K562 (cell line): ENCODE measurements around the gene GHRL. TPM values are rescaled to one million over a fixed set of nuclear protein-coding genes. Genes with fewer than 3 reads are reported as not detected.

Source experiments
- ATAC-seq: fragments of 200-7000 bp; cut with Tn5 transposase; 3 replicates; pipeline ENCODE4 v1.9.1; 2020; ENCODE audit warnings: moderate library complexity
- BruUV-seq: library from RNA; stranded (reverse); fragments of 400-500 nt; replicated peaks from 2 replicates; lab custom pipeline; 2021; lab: Mats Ljungman, UMichigan
- CTCF ChIA-PET: fragments of 300-600 bp; formaldehyde crosslinking; extraction: SDS; loops from one replicate; lab custom pipeline; 2021; ENCODE audit warnings: low intra/inter-chr PET ratio; lab: Yijun Ruan, JAX
- POLR2A ChIA-PET: fragments of 300-600, 350-650 bp; sonication (Branson Sonifier 250); formaldehyde crosslinking; extraction: SDS; loops from one replicate; lab custom pipeline; 2021; ENCODE audit warnings: antibody characterized with exemption, inconsistent platforms; lab: Yijun Ruan, JAX
- DNase-seq, 4 experiments: peaks; one replicate each; pipeline versions ENCODE4 v3.0.0 to v3.0.0-alpha.2; 2011 to 2018; ENCODE audit warnings: low spot score in 3 of 4, mixed read lengths in 3 of 4; ENCODE audit errors: extremely low read depth in 1 of 4
- FAIRE-seq: peaks from 2 replicates; lab custom pipeline; 2011; peaks lifted over from hg19 to GRCh38; lab: Jason Lieb, UNC
- H2AFZ ChIP-seq: 2 replicates; pipeline ENCODE4 v1.6.0; 2011; ENCODE audit warnings: low read depth, low read length, control low read depth, inconsistent platforms
- H3K27ac ChIP-seq: fragments of 200-600 bp; 3 replicates; pipeline ENCODE4 v1.8.0; 2011; ENCODE audit warnings: low read depth, mild to moderate bottlenecking, control low read depth, inconsistent platforms, low read length, moderate library complexity, mixed read lengths; ENCODE audit errors: extremely low read depth
- H3K27me3 ChIP-seq, 2 experiments: fragments of 300-600 bp in 1 of 2; 2 replicates in 1 of 2; 3 replicates in 1 of 2; pipeline versions ENCODE4 v1.6.0 to v1.8.0; 2011; ENCODE audit warnings: inconsistent platforms in 2 of 2, low read length in 2 of 2, mild to moderate bottlenecking in 1 of 2, mixed read lengths in 1 of 2, moderate library complexity in 1 of 2; ENCODE audit not compliant: control insufficient read depth in 2 of 2, insufficient read depth in 2 of 2
- H3K36me3 ChIP-seq: fragments of 300-600 bp; 3 replicates; pipeline ENCODE4 v1.8.0; 2011; ENCODE audit warnings: mild to moderate bottlenecking, low read length, inconsistent platforms; ENCODE audit not compliant: control insufficient read depth, insufficient read depth
- H3K4me1 ChIP-seq, 2 experiments: fragments of 200-600 bp in 1 of 2; replicated peaks in 1 of 2; 2 replicates in 1 of 2; 3 replicates in 1 of 2; pipeline versions ENCODE4 v1.5.1 to v1.8.0; 2011; ENCODE audit warnings: inconsistent platforms in 2 of 2, low read length in 2 of 2, mild to moderate bottlenecking in 1 of 2, mixed read lengths in 1 of 2, moderate library complexity in 1 of 2; ENCODE audit not compliant: control insufficient read depth in 2 of 2, insufficient read depth in 2 of 2
- H3K4me2 ChIP-seq: 2 replicates; pipeline ENCODE4 v1.6.1; 2011; ENCODE audit warnings: low read length, control low read depth, inconsistent platforms, mixed read lengths; ENCODE audit not compliant: insufficient read depth
- H3K4me3 ChIP-seq: fragments of 200-600 bp; sonication (generic), shearing (Covaris generic); 2 replicates; pipeline ENCODE4 v1.5.1; 2016; ENCODE audit warnings: control low read depth, inconsistent platforms
- H3K79me2 ChIP-seq: fragments of 200-600 bp; 3 replicates; pipeline ENCODE4 v1.8.0; 2011; ENCODE audit warnings: low read length, inconsistent platforms; ENCODE audit not compliant: control insufficient read depth, insufficient read depth
- H3K9ac ChIP-seq, 2 experiments: 2 replicates each; pipeline versions ENCODE4 v1.6.0 to v1.6.1; 2011; ENCODE audit warnings: low read depth in 2 of 2, low read length in 2 of 2, control low read depth in 1 of 2, inconsistent platforms in 1 of 2, mild to moderate bottlenecking in 1 of 2, mixed read lengths in 1 of 2; ENCODE audit not compliant: insufficient read depth in 1 of 2
- H3K9me1 ChIP-seq: one replicate; pipeline ENCODE4 v1.6.0; 2011; ENCODE audit warnings: inconsistent platforms, mild to moderate bottlenecking, low read length, moderate library complexity; ENCODE audit not compliant: control insufficient read depth, insufficient read depth
- H3K9me3 ChIP-seq: replicated peaks from 2 replicates; pipeline ENCODE4 v1.5.1; 2011; ENCODE audit warnings: low read depth, low read length, inconsistent platforms; ENCODE audit not compliant: control insufficient read depth, insufficient read depth
- H4K20me1 ChIP-seq: replicated peaks from 2 replicates; pipeline ENCODE4 v1.6.1; 2011; ENCODE audit warnings: low read length, inconsistent platforms, mixed read lengths; ENCODE audit not compliant: control insufficient read depth, insufficient read depth
- POLR2AphosphoS2 ChIP-seq: IDR thresholded peaks from 2 replicates; pipeline ENCODE4 v1.6.1; 2012; ENCODE audit warnings: low read length, improper control_type of control experiment
- RAD51 ChIP-seq: fragments of 450-650 bp; IDR thresholded peaks from 2 replicates; pipeline ENCODE4 v1.7.1; 2016; ENCODE audit warnings: low read depth, mild to moderate bottlenecking, borderline replicate concordance
- ZNF146 ChIP-seq: IDR thresholded peaks from one replicate; pipeline ENCODE4 v1.6.1; 2018; ENCODE audit warnings: missing compliant biosample characterization; ENCODE audit not compliant: unreplicated experiment
- WGBS: fragments of 100-300 bp; shearing (Covaris generic); methylation state at CpG from one replicate; pipeline ENCODE4 v1.1.6; 2016; ENCODE audit warnings: low coverage, mixed read lengths; ENCODE audit not compliant: insufficient coverage; ENCODE audit errors: missing lambda C conversion rate; 5-methylcytosine and 5-hydroxymethylcytosine counted together
- in situ Hi-C: fragments of 300-500 bp; cut with MboI; formaldehyde crosslinking; loops from 4 replicates; pipeline ENCODE4 v1.15.0; 2018; ENCODE audit warnings: inconsistent platforms, mixed read lengths
- intact Hi-C: fragments of 100-400 bp; cut with micrococcal nuclease; formaldehyde crosslinking; loops from 2 replicates; pipeline ENCODE4 v1.14.2; 2022
- polyA plus RNA-seq, 8 experiments: library from polyadenylated mRNA; depleted of rRNA in 4 of 8; stranded (reverse) in 5 of 8; unstranded in 3 of 8; fragments of >200 nt; fragmentation: Nextera tagmentation in 2 of 8; fragmentation: Illumina TruSeq in 1 of 8; extraction: Ambion mirVana in 2 of 8; extraction: Trizol in 1 of 8; gene quantifications; 2 replicates each; pipeline versions ENCODE4 v1.2.1 to v1.2.3, GENCODE V29; 2011 to 2014; ENCODE audit warnings: inconsistent platforms in 1 of 8, missing spikeins in 1 of 8
- total RNA-seq, 7 experiments: library from RNA; depleted of rRNA in 6 of 7; stranded (reverse); fragments of >200 nt in 6 of 7; fragmentation: Illumina TruSeq in 2 of 7; extraction: Trizol in 2 of 7; gene quantifications; 2 replicates each; pipeline versions ENCODE4 v1.2.1 to v1.2.3, GENCODE V29; 2011 to 2021; ENCODE audit warnings: low replicate concordance in 1 of 7
- TF ChIP-seq, protein P1 (sequence below): sonication (generic); IDR thresholded peaks from 2 replicates; pipeline ENCODE4 v1.6.1; 2016

The GHRL gene
- total and polyA plus RNA-seq, 9 of the 15 experiments (the other 6 are each of a cell fraction or from before 2014, with no cell fraction given), result 0.08 to 0.29 (median 0.15) TPM; not detected in 5

DNA sequence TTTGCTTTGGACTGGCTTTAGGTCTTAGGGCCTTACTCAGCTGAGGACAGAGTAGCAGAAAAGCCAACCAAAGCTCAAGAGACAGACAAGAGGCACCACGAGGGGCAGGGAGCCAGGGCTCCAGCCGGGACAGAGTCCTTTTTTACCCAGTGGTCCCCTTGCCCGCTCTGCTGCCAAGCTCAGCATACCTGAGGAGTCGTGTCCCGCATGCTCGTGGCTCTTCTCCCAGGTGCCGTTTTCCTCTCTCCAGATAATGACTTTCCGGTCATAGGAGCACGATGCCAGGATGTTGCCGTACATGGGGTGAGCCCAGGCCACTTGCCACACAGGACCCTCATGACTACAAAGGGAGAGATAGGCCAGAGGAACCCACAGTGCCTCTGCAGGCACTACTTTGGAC, 19.6 kb upstream of the GHRL start:
- POLR2A ChIA-PET, result interaction anchor here (0.8 to 3.0 kb wide), 6 partner anchors 9 to 176 kb away, joined by 3 to 24 read pairs (median 3); partner anchors contain the start of gene SEC13
- Histone ChIP-seq H3K9me3 (no peaks in the 10 kb centered on the region), H3K36me3 (peaks cover 94% of the 10 kb centered on the region)

More for the DNA sequence above, 19.6 kb upstream of the GHRL start:
- H3K27me3 ChIP-seq, result no peaks in the 10 kb centered on the region
- H3K4me1 ChIP-seq, result peaks cover 0 to 5% of the 10 kb centered on the region in 2 experiments; a peak in 1 of 5 replicates
- H3K9me1 ChIP-seq, result peaks cover 4% of the 10 kb centered on the region
- in situ Hi-C loops (loop anchor here (25.0 kb wide), 1 partner anchor 800 kb away; no protein-coding TSS in a partner anchor), intact Hi-C loops (no loop called here)
- H4K20me1 ChIP-seq, result peaks cover 5% of the 10 kb centered on the region; the same call in 1 of the 2 replicates
- CTCF ChIA-PET, result no interaction called here
- H3K4me3 ChIP-seq, result no peak overlapping the region
- no peak overlapping the region for H3K4me2 ChIP-seq
- H3K79me2 ChIP-seq, result 0 out of 3 replicates have a peak, but pooled peaks cover 3% of the 10 kb centered on the region
- ATAC-seq (no peak), FAIRE-seq (no peak), DNase-seq (no peak)
- H2AFZ ChIP-seq, result no peak overlapping the region
- no peak overlapping the region; a peak in 1 of 4 replicates for H3K9ac ChIP-seq
- TF ChIP-seq ZNF146 (CRISPR knock-in tag) (no peak), RAD51 (no peak), POLR2AphosphoS2 (0 out of 2 replicates have a peak, but pooled peaks have one; percentile 51)
- TF ChIP-seq, protein P1, sequence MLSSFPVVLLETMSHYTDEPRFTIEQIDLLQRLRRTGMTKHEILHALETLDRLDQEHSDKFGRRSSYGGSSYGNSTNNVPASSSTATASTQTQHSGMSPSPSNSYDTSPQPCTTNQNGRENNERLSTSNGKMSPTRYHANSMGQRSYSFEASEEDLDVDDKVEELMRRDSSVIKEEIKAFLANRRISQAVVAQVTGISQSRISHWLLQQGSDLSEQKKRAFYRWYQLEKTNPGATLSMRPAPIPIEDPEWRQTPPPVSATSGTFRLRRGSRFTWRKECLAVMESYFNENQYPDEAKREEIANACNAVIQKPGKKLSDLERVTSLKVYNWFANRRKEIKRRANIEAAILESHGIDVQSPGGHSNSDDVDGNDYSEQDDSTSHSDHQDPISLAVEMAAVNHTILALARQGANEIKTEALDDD, result no peak
- no TSS peak for BruUV-seq
- WGBS, result 96% methylated on average over 9 of the region's 10 CpGs
- no peak overlapping the region for H3K27ac ChIP-seq
